ENCODE results near the gene RTN4RL2.

RTN4RL2 gene

DNA sequence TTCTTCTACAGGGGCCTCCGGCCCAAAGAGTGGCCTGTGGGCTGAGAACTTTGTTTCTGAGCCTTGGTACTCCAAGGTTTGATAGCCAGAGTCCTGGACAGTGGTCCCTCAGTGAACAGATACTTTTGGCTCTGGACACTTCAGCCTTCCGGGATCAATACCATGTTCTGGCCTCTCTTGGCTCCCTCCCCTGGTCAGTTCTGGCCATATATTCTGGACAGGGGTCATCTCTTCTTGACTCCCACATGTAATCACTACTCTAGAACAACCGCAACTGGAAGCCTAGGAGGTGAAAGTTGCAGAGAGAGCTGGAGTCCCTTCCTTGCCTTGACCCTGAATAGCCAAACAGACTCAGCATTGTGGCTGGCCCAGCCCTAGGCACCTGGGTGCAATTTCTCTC lies 2.3 kb downstream of the RTN4RL2 start:
- Histone ChIP-seq H3K79me2 (ENCODE audit: insufficient read depth, low read length) (no peaks in the 10 kb centered on the region), H3K4me3 (ENCODE audit: insufficient read depth, low read length, poor library complexity, severe bottlenecking) (no peak overlapping the region)

GRCh38 chr11:57463671-57464538 lies 3.6 kb downstream of the RTN4RL2 start:
- H3K79me2 ChIP-seq (ENCODE audit: insufficient read depth, low read length), result no peaks in the 10 kb centered on the region
- H3K9me2 ChIP-seq (replicated peaks; ENCODE audit: insufficient read depth, low read length), result no peaks in the 10 kb centered on the region
- H3K27me3 ChIP-seq (ENCODE audit: low read length), result no peaks in the 10 kb centered on the region
- TF ChIP-seq CTCF (IDR thresholded peaks at IDR 0.05; ENCODE audit: insufficient read depth, low read length, poor library complexity, severe bottlenecking), result no peak
- no peak for TF ChIP-seq EZH2phosphoT487 (conservative IDR thresholded peaks at IDR 0.05; ENCODE audit: low read length)
- no peaks in the 10 kb centered on the region for H4K20me1 ChIP-seq (ENCODE audit: low read depth, low read length)
- H3K9me3 ChIP-seq (ENCODE audit: insufficient read depth, low read length), result no peaks in the 10 kb centered on the region
- no peaks in the 10 kb centered on the region for H3K36me3 ChIP-seq (ENCODE audit: low read length)
- H3K4me2 ChIP-seq (ENCODE audit: low read depth, low read length, poor library complexity, severe bottlenecking), result no peak overlapping the region
- no peak overlapping the region for H3K27ac ChIP-seq (ENCODE audit: low read depth, low read length)
- no peaks in the 10 kb centered on the region for H3F3A ChIP-seq (ENCODE audit: insufficient read depth)
- no peak overlapping the region for H2AFZ ChIP-seq (ENCODE audit: low read depth, low read length, severe bottlenecking)
- H3K9ac ChIP-seq (ENCODE audit: low read length), result no peak overlapping the region
- no peak overlapping the region for H3K4me3 ChIP-seq (ENCODE audit: insufficient read depth, low read length, poor library complexity, severe bottlenecking)

More for the DNA sequence above, 2.3 kb downstream of the RTN4RL2 start:
- Histone ChIP-seq H3K9ac (ENCODE audit: low read length) (no peak overlapping the region), H3F3A (ENCODE audit: insufficient read depth) (no peaks in the 10 kb centered on the region), H3K9me2 (replicated peaks; ENCODE audit: insufficient read depth, low read length) (no peaks in the 10 kb centered on the region), H3K9me3 (ENCODE audit: insufficient read depth, low read length) (no peaks in the 10 kb centered on the region), H2AFZ (ENCODE audit: low read depth, low read length, severe bottlenecking) (no peak overlapping the region), H4K20me1 (ENCODE audit: low read depth, low read length) (no peaks in the 10 kb centered on the region; the same call in 1 of the 2 replicates), H3K27me3 (ENCODE audit: low read length) (no peaks in the 10 kb centered on the region), H3K27ac (ENCODE audit: low read depth, low read length) (no peak overlapping the region), H3K36me3 (ENCODE audit: low read length) (no peaks in the 10 kb centered on the region), H3K4me2 (ENCODE audit: low read depth, low read length, poor library complexity, severe bottlenecking) (no peak overlapping the region)
- TF ChIP-seq CTCF (IDR thresholded peaks at IDR 0.05; ENCODE audit: insufficient read depth, low read length, poor library complexity, severe bottlenecking) (no peak), EZH2phosphoT487 (conservative IDR thresholded peaks at IDR 0.05; ENCODE audit: low read length) (no peak)

GRCh38 chr11:57464539-57465181 lies 4.3 kb downstream of the RTN4RL2 start:
- Histone ChIP-seq H3K9ac (ENCODE audit: low read length) (no peak overlapping the region), H3K27ac (ENCODE audit: low read depth, low read length) (no peak overlapping the region), H3K27me3 (ENCODE audit: low read length) (no peaks in the 10 kb centered on the region), H3K4me3 (ENCODE audit: insufficient read depth, low read length, poor library complexity, severe bottlenecking) (no peak overlapping the region), H3K36me3 (ENCODE audit: low read length) (no peaks in the 10 kb centered on the region), H3K79me2 (ENCODE audit: insufficient read depth, low read length) (no peaks in the 10 kb centered on the region), H3K4me2 (ENCODE audit: low read depth, low read length, poor library complexity, severe bottlenecking) (no peak overlapping the region), H4K20me1 (ENCODE audit: low read depth, low read length) (no peaks in the 10 kb centered on the region), H2AFZ (ENCODE audit: low read depth, low read length, severe bottlenecking) (no peak overlapping the region), H3K9me2 (replicated peaks; ENCODE audit: insufficient read depth, low read length) (no peaks in the 10 kb centered on the region), H3K9me3 (ENCODE audit: insufficient read depth, low read length) (no peaks in the 10 kb centered on the region), H3F3A (ENCODE audit: insufficient read depth) (no peaks in the 10 kb centered on the region)
- TF ChIP-seq EZH2phosphoT487 (conservative IDR thresholded peaks at IDR 0.05; ENCODE audit: low read length), result no peak
- no peak for TF ChIP-seq CTCF (IDR thresholded peaks at IDR 0.05; ENCODE audit: insufficient read depth, low read length, poor library complexity, severe bottlenecking)

Measured in SU-DHL-6 (cell line).